Measurements from ENCODE around the gene HOXA5. TPM values are rescaled to one million over a fixed set of nuclear protein-coding genes. Genes with fewer than 3 reads are reported as not detected.
A peak's percentile ranks its signal among the peaks of the same experiment; 100 is the strongest.

The HOXA5 gene
- total RNA-seq, 4 donors from 2014 or later, result 10.7 to 61.0 (median 18.9) TPM

GRCh38 chr7:27169658-27170425 lies 26.4 kb upstream of the HOXA5 start:
- peak overlapping the region; percentile 58 to 66 for H3K4me3 ChIP-seq
- H3K9me3 ChIP-seq, result no peaks in the 10 kb centered on the region
- no peaks in the 10 kb centered on the region for H3K27me3 ChIP-seq
- H3K36me3 ChIP-seq, result no peaks in the 10 kb centered on the region
- peak overlapping the region; percentile 94 to 96 for H3K27ac ChIP-seq
- intact Hi-C loops (cut with DNase I; ENCODE audit: low total_unique reads), result loop anchor here (5.0 kb wide), 1 partner anchor 1313 kb away; no protein-coding TSS in a partner anchor
- TF ChIP-seq POLR2A (IDR thresholded peaks at IDR 0.05), result no peak
- no peak for TF ChIP-seq CTCF (IDR thresholded peaks at IDR 0.05)
- no peaks in the 10 kb centered on the region for H3K4me1 ChIP-seq
- DNase-seq, result peak in 1 of 2 donors; percentile 41

GRCh38 chr7:27168265-27168947 lies 24.9 kb upstream of the HOXA5 start:
- no peaks in the 10 kb centered on the region for H3K4me1 ChIP-seq
- no peaks in the 10 kb centered on the region for H3K36me3 ChIP-seq
- intact Hi-C loops (cut with DNase I; ENCODE audit: low total_unique reads), result loop anchor here (5.0 kb wide), 1 partner anchor 1311 kb away; no protein-coding TSS in a partner anchor
- peak overlapping the region; percentile 94 to 96 for H3K27ac ChIP-seq
- no peaks in the 10 kb centered on the region for H3K27me3 ChIP-seq
- H3K9me3 ChIP-seq, result no peaks in the 10 kb centered on the region
- H3K4me3 ChIP-seq, result peak overlapping the region; percentile 58 to 66
- TF ChIP-seq POLR2A (IDR thresholded peaks at IDR 0.05) (no peak), CTCF (IDR thresholded peaks at IDR 0.05) (no peak)
- peak; percentile 71 to 78 for DNase-seq

- H3K27ac ChIP-seq, result peak overlapping the region; percentile 94 to 96
- TF ChIP-seq CTCF (IDR thresholded peaks at IDR 0.05) (no peak), POLR2A (IDR thresholded peaks at IDR 0.05) (no peak)
- H3K4me1 ChIP-seq, result no peaks in the 10 kb centered on the region
- no peaks in the 10 kb centered on the region for H3K36me3 ChIP-seq
- H3K4me3 ChIP-seq, result peak overlapping the region; percentile 58 to 66
- intact Hi-C loops (cut with DNase I; ENCODE audit: low total_unique reads), result loop anchor here (5.0 kb wide), 1 partner anchor 1311 kb away; no protein-coding TSS in a partner anchor
- H3K27me3 ChIP-seq, result no peaks in the 10 kb centered on the region
- DNase-seq, result peak in 1 of 2 donors; percentile 13
- no peaks in the 10 kb centered on the region for H3K9me3 ChIP-seq
Measured at GRCh38 chr7:27167916-27168264, 24.4 kb upstream of the HOXA5 start.

GRCh38 chr7:27166531-27167505 lies 23.3 kb upstream of the HOXA5 start:
- H3K4me3 ChIP-seq, result peak overlapping the region; percentile 58 to 66
- H3K27me3 ChIP-seq, result no peaks in the 10 kb centered on the region

More at GRCh38 chr7:27166531-27167505, 23.3 kb upstream of the HOXA5 start:
- intact Hi-C loops (cut with DNase I; ENCODE audit: low total_unique reads), result loop anchor here (5.0 kb wide), 1 partner anchor 1310 kb away; no protein-coding TSS in a partner anchor
- H3K27ac ChIP-seq, result peak overlapping the region; percentile 94 to 96
- H3K4me1 ChIP-seq, result no peaks in the 10 kb centered on the region
- no peaks in the 10 kb centered on the region for H3K9me3 ChIP-seq
- H3K36me3 ChIP-seq, result no peaks in the 10 kb centered on the region
- DNase-seq, result peak in 1 of 2 donors; percentile 53
- TF ChIP-seq CTCF (IDR thresholded peaks at IDR 0.05) (no peak), POLR2A (IDR thresholded peaks at IDR 0.05) (no peak)
